HG03521 (cell line): Measurements from ENCODE around the gene PLCXD1.

Source experiments
- ATAC-seq: cut with Tn5 transposase; IDR thresholded peaks from one replicate; pipeline ENCODE4 v1.9.1; 2021; ENCODE audit warnings: mild to moderate bottlenecking, moderate library complexity; ENCODE audit not compliant: unreplicated experiment

The PLCXD1 gene

DNA sequence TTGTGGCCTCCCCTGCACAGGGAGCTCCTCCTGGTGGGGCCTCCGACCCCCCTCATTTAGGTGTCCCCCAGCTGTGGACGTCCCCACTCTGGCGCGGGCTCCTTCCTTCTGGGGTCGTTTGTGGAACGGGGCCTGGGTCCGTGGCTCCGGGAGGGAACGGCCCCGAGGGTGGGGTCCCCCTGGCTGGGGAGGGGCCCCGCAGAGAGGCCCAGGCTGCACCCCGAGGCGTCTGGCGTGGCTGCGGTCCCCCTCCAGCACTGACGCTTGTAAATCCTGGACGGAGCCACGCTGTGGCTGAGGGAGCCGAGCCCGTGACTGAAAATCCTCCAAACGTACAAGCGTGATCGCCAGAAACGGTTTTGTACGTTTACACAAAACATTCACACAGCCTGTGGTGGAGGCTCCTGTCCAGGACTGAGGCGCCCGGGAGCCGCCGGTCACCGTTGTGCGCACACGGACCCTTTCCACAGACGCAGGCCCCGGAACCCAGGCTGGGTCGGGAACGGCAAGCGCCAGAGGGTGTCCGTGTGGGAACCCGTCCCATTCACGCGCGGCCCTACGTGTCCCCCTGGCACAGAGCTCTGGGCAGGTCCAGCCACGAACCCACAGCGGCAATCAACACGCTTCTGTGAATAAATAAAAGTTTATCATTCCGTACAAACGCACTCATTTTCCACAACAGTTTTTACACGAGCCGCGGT, 52.6 kb downstream of the PLCXD1 start:
- no peak for ATAC-seq

DNA sequence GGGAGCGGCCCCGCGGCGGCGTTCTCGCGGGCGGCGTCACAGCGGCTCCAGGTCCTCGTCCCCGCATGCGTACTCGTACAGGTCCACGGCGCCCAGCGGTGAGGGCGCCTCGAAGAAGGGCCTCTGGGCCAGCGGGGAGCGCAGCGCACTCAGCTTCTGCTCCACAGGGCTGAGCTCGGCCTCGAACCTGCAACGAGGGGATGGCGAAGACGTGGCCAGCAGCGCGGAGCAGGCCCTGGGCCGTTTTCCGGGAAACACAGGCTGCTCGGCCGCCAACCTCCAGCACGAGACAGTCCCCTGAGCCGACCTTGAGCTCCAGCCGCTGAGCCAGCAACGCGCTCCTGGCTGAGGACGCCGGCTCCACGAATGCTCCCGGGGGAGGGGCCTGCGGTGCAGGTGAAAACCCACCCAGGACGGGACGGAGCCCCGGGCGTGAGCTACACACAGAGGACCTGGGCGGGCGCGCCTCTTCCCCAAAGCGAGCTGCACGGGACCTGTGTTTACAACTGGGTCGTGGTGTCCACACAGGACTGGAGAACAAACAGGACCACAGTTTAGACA, 53.2 kb downstream of the PLCXD1 start:
- no peak for ATAC-seq

GRCh38 chrX:334971-335757, 54.0 kb downstream of the PLCXD1 start:
- ATAC-seq, result no peak

- ATAC-seq, result no peak
Measured at GRCh38 chrX:335758-336155, 54.6 kb downstream of the PLCXD1 start.

- no peak for ATAC-seq
Measured at GRCh38 chrX:336227-336626, 55.0 kb downstream of the PLCXD1 start.

DNA sequence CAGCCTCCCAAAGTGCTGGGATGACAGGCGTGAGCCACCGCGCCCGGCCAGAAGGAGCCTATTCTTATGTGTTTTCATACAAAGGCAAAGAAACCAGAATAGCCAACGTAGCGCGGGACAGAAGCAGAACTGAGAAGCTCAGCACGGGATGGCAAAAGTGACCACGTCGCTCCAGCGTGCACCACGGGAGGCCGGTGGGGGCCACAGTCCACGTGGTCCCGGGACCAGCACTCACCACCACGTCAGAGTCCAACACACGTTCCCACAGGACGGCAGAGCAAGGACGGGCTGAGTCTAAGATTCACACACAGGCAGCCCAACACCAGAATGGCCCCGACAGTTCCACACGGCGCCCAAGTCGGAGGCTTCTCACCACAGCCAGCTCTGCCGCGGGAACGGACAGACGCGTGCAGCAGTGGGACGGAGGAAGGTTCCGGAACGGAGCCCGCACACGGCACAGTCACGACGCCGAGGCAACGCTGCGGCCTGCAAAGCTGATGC, 56.2 kb downstream of the PLCXD1 start:
- no peak for ATAC-seq

- ATAC-seq, result no peak
Measured at GRCh38 chrX:338281-338835, 57.2 kb downstream of the PLCXD1 start.

DNA sequence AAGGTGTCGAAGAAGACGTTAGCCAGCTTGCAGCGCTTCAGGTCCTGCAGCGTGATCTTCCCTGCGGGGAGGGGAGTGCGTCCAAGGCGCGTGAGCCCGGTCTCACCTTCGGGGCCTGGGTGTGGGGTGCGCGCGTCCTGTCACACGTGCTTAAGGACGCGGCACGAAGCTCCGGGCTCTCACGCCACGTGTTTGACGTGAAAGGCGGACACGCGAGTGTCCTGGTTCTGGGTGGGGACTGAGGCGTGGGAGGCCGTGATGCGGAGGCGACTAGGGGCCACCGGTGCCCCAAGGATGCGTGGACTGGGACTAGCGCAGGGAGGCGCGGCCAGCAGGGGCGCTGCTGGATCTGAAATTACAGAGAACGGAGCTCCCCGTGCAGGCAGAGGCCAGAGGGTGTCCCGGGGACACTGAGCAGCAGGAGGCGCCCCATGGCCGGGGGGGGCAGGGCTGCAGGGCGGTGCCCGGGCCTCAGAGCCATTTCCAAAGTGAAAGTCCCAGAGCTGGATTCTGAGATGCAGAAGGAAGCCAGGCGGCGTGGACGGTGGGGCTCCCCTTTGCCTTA, 57.7 kb downstream of the PLCXD1 start:
- ATAC-seq, result no peak

- no peak for ATAC-seq
Measured at GRCh38 chrX:340121-340520, 58.9 kb downstream of the PLCXD1 start.

GRCh38 chrX:340641-341423, 59.7 kb downstream of the PLCXD1 start:
- ATAC-seq, result no peak

GRCh38 chrX:341541-342101, 60.4 kb downstream of the PLCXD1 start:
- no peak for ATAC-seq

DNA sequence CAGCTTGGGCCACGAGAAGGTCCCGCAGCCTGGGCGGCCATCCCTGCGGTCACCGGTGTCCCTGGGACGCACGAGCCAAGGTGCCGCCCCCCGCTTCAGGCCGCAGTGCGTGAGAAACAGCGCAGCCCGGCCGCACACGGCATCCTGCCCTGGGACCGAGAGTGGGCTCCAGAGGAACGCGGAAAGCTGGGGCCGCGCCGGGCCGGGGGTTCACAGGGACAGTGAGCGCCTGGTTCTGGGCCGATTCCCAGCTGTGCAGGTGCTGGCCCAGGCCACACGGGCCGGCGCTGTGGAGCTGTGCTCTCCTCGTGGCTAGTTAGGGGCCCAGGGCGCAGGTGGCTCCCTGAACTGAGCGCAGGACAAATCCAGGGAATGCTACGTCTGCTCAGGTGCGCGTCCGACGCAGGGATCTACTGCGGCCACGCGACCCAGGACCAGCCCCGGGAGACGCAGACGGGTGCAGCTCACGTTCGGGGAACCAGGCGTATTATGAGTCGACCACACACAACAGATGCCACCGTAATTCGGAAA, 63.3 kb downstream of the PLCXD1 start:
- no peak for ATAC-seq

DNA sequence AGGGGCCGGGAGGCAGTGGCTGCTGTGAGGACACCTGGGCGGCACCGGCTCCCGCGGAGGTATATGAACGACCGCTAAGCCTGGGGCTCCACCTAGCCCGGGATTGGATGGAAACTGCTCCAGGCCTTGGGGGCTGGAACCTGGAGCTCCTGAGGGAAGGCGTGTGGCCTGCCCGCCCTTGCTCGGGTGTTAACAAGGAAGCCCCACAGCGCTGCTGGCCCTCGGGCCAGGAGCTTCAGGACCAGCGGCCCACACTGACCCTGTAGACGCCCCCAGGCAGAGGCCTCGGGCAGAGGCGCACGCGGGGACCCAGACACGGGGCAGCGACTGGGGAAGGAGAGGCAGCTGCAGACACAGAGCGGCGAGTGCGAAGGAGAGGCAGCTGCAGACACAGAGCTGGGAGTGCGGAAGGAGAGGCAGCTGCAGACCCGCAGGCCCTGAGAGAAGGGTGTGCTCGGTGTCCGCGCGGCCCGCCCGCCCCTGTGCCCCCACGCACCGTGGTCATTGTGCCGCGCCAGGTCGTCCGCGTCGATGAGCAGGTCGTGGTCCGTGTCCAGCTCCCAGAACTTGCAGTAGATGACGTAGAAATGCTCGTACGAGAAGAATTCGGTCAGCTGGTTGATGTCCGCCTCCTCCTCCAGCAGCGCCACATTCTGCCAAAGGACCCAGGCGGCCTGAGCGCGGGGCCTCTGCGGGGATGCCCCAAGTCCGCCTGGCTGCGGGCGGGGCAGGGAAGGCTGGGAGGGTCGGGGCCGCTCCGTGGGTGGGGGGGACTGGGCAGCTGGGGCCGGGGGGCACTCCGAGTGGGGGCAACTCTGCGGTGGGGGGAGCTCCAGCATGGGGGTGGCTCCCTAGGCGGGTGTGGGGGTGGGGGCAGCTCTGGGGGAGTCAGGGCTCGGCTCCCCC, 64.1 kb downstream of the PLCXD1 start:
- ATAC-seq, result no peak

DNA sequence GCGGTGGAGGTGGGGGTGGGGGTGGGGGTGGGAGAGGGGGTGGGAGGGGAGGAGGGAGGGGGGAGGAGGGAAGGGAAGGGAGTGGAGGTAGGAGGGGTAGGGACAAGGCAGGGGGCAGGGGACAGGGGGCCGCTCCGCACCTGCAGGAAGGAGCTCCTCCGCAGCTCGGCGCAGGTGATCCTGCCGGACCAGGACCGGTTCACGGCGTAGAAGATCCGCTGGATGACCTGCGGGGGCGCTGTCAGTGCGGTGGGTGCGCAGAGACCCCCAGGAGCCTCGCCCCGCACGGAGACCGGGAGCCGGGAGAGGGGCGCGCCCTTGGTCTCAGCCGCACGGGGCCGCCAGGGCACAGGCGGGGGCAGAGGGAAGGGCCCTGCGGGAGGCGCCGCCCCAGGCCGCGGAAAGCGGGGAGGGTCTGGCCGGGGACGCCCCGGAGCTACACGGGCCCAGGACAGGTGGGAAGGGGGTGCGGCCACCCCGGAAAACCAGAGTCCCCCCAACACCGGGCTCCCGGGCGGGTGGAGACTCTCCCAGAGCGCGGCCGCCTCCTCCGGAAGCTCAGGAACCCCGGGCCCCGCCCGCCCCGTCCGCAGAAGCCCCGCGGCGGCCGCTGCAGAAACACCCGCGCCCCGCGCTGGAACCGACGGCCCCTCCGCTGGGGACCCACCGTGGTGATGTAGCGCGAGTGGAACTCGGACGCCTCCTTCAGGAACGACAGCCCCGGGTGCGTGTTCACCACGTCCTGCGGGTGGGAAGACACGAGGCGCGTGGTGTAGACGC, 65.0 kb downstream of the PLCXD1 start:
- ATAC-seq, result no peak

- no peak for ATAC-seq
Measured at GRCh38 chrX:347351-348117, 66.4 kb downstream of the PLCXD1 start.

DNA sequence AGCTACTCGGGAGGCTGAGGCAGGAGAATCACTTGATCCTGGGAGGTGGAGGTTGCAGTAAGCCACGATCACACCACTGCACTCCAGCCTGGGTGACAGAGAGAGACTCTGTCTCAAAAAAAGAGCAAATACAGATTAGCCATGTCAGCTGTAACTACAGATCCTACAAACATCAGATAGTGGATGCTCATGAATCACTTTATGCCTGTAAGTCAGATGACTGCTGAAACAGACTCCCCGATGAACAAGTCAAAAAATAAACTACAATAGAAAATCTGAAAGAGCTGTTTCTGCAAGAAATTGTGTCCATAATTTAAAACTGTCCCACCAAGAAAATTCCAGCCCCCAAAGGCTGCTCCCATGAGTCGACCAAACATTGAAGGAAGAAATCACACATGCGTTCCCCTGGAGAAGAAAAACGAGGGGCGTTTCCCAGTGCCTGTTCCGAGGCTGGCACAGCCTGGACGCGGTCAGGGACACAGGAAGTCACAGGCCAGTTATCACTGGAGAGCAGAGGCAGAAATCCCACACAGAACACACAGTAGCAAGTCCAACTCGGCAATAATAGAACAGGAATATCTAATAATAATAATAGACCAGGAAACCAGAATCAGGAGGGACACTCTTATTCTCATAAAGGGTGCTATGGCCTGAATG, 67.4 kb downstream of the PLCXD1 start:
- ATAC-seq, result no peak

GRCh38 chrX:349196-349595, 68.0 kb downstream of the PLCXD1 start:
- ATAC-seq, result no peak
